Karpas-422 (cell line): ENCODE measurements around the gene MAGEA9. TPM values are rescaled to one million over a fixed set of nuclear protein-coding genes. Genes with fewer than 3 reads are reported as not detected.
"Not testable (repeated sequence)": the region's sequence is repeated elsewhere in the genome, so short reads cannot be mapped to it uniquely, and the experiment has no call there.

Source experiments
- DNase-seq: peaks from one replicate; pipeline ENCODE4 v3.0.0-alpha.2; 2015
- H2AFZ ChIP-seq: fragments of 200-600 bp; sonication (generic); 2 replicates; pipeline ENCODE4 v1.6.1; 2014; ENCODE audit warnings: antibody characterized with exemption, low read length, mixed read lengths
- H3K27ac ChIP-seq: fragments of 200-600 bp; sonication (generic); 2 replicates; pipeline ENCODE4 v1.5.1; 2014; ENCODE audit warnings: mild to moderate bottlenecking, low read length, moderate library complexity
- H3K27me3 ChIP-seq: fragments of 200-600 bp; sonication (generic); 2 replicates; pipeline ENCODE4 v1.6.1; 2014; ENCODE audit warnings: low read length, mixed read lengths
- H3K36me3 ChIP-seq: fragments of 200-600 bp; sonication (generic); 2 replicates; pipeline ENCODE4 v1.6.1; 2014; ENCODE audit warnings: low read length, mixed read lengths; ENCODE audit not compliant: insufficient read depth
- H3K4me1 ChIP-seq: fragments of 200-600 bp; sonication (generic); 2 replicates; pipeline ENCODE4 v1.6.1; 2014; ENCODE audit warnings: mild to moderate bottlenecking, low read length, mixed read lengths
- H3K4me2 ChIP-seq: fragments of 200-600 bp; sonication (generic); 2 replicates; pipeline ENCODE4 v1.6.1; 2014; ENCODE audit warnings: low read length, low read depth, mild to moderate bottlenecking; ENCODE audit not compliant: poor library complexity, severe bottlenecking
- H3K4me3 ChIP-seq: fragments of 200-600 bp; sonication (generic); 2 replicates; pipeline ENCODE4 v1.5.1; 2014; ENCODE audit warnings: mild to moderate bottlenecking, antibody characterized with exemption, low read length, mixed read lengths
- H3K79me2 ChIP-seq: fragments of 200-600 bp; sonication (generic); 2 replicates; pipeline ENCODE4 v1.6.1; 2014; ENCODE audit warnings: mild to moderate bottlenecking, low read length, mixed read lengths
- H3K9ac ChIP-seq: fragments of 200-600 bp; sonication (generic); 2 replicates; pipeline ENCODE4 v1.6.0; 2014; ENCODE audit warnings: low read length
- H3K9me2 ChIP-seq: fragments of 200-600 bp; sonication (generic), shearing (Covaris generic); replicated peaks from 2 replicates; pipeline ENCODE4 v1.6.0; 2014; ENCODE audit warnings: mild to moderate bottlenecking, low read length, moderate library complexity; ENCODE audit not compliant: insufficient read depth
- H3K9me3 ChIP-seq: fragments of 300-700, 200-600 bp; sonication (generic); 2 replicates; pipeline ENCODE4 v1.6.1; 2014; ENCODE audit warnings: low read length, mixed read lengths
- H4K20me1 ChIP-seq: fragments of 200-600 bp; sonication (generic); 2 replicates; pipeline ENCODE4 v1.6.1; 2014; ENCODE audit warnings: mild to moderate bottlenecking, antibody characterized with exemption, low read length, low read depth; ENCODE audit not compliant: insufficient read depth
- total RNA-seq: library from RNA; depleted of rRNA; stranded (reverse); fragments of >200 nt; shearing (Covaris generic); gene quantifications from 2 replicates; pipeline ENCODE4 v1.2.3, GENCODE V29; 2014; ENCODE audit warnings: low replicate concordance

MAGEA9 gene
- total RNA-seq, 1 experiment from 2014 or later = not detected

GRCh38 chrX:149761858-149762674 lies 19.7 kb upstream of the MAGEA9 start:
- not testable (repeated sequence) for H3K4me2 ChIP-seq, DNase-seq, H3K79me2 ChIP-seq, H3K9me3 ChIP-seq, H3K36me3 ChIP-seq, H2AFZ ChIP-seq, H4K20me1 ChIP-seq, H3K4me1 ChIP-seq, H3K27me3 ChIP-seq, H3K27ac ChIP-seq, H3K4me3 ChIP-seq, H3K9ac ChIP-seq, H3K9me2 ChIP-seq

- Histone ChIP-seq H3K4me2 (no peak overlapping the region), H3K9me3 (no peaks in the 10 kb centered on the region), H3K27me3 (no peaks in the 10 kb centered on the region), H3K36me3 (no peaks in the 10 kb centered on the region), H3K4me1 (no peaks in the 10 kb centered on the region), H2AFZ (no peak overlapping the region), H3K79me2 (no peaks in the 10 kb centered on the region), H3K27ac (no peak overlapping the region), H3K4me3 (no peak overlapping the region), H4K20me1 (no peaks in the 10 kb centered on the region), H3K9me2 (no peaks in the 10 kb centered on the region), H3K9ac (no peak overlapping the region)
- DNase-seq = no peak
Observed at GRCh38 chrX:149762696-149763614, 18.8 kb upstream of the MAGEA9 start.

GRCh38 chrX:149770344-149770743 lies 11.4 kb upstream of the MAGEA9 start:
- not testable (repeated sequence) for H3K4me2 ChIP-seq, H3K27me3 ChIP-seq, H3K9me3 ChIP-seq, H3K9me2 ChIP-seq, H3K9ac ChIP-seq, H3K79me2 ChIP-seq, H3K4me3 ChIP-seq, H3K4me1 ChIP-seq, H3K36me3 ChIP-seq, H4K20me1 ChIP-seq, H3K27ac ChIP-seq, DNase-seq, H2AFZ ChIP-seq

- not testable (repeated sequence) for H3K9ac ChIP-seq, H2AFZ ChIP-seq, H3K79me2 ChIP-seq, DNase-seq, H3K9me3 ChIP-seq, H3K4me3 ChIP-seq, H3K27ac ChIP-seq, H4K20me1 ChIP-seq, H3K36me3 ChIP-seq, H3K4me1 ChIP-seq, H3K27me3 ChIP-seq, H3K4me2 ChIP-seq, H3K9me2 ChIP-seq
Observed at GRCh38 chrX:149773026-149773425, 8.7 kb upstream of the MAGEA9 start.

- not testable (repeated sequence) for H3K4me3 ChIP-seq, H3K9ac ChIP-seq, DNase-seq, H4K20me1 ChIP-seq, H3K27me3 ChIP-seq, H3K9me2 ChIP-seq, H3K27ac ChIP-seq, H3K36me3 ChIP-seq, H3K9me3 ChIP-seq, H3K4me2 ChIP-seq, H3K4me1 ChIP-seq, H3K79me2 ChIP-seq, H2AFZ ChIP-seq
Observed at GRCh38 chrX:149773768-149774167, 8.0 kb upstream of the MAGEA9 start, which contains the start of gene HSFX1. HSFX1 (plus strand) TSS chrX:149774068; CDS start chrX:149774682, 614 bp downstream.

GRCh38 chrX:149777999-149778398 lies 3.7 kb upstream of the MAGEA9 start:
- H3K9ac ChIP-seq, H3K27me3 ChIP-seq, DNase-seq, H3K9me2 ChIP-seq, H3K4me3 ChIP-seq, H3K27ac ChIP-seq, H3K4me2 ChIP-seq, H4K20me1 ChIP-seq, H2AFZ ChIP-seq, H3K9me3 ChIP-seq, H3K4me1 ChIP-seq, H3K36me3 ChIP-seq, H3K79me2 ChIP-seq: not testable (repeated sequence)

GRCh38 chrX:149795531-149795930 lies 13.8 kb downstream of the MAGEA9 start:
- H3K27me3 ChIP-seq, H3K9me3 ChIP-seq, H2AFZ ChIP-seq, H3K27ac ChIP-seq, H3K9ac ChIP-seq, H3K4me1 ChIP-seq, DNase-seq, H4K20me1 ChIP-seq, H3K36me3 ChIP-seq, H3K4me3 ChIP-seq, H3K9me2 ChIP-seq, H3K79me2 ChIP-seq, H3K4me2 ChIP-seq: not testable (repeated sequence)

- Histone ChIP-seq H3K9me3 (no peaks in the 10 kb centered on the region), H4K20me1 (no peaks in the 10 kb centered on the region), H2AFZ (no peak overlapping the region), H3K4me1 (no peaks in the 10 kb centered on the region), H3K9ac (no peak overlapping the region), H3K4me2 (no peak overlapping the region), H3K27me3 (no peaks in the 10 kb centered on the region), H3K79me2 (no peaks in the 10 kb centered on the region), H3K9me2 (no peaks in the 10 kb centered on the region), H3K27ac (no peak overlapping the region), H3K36me3 (no peaks in the 10 kb centered on the region), H3K4me3 (no peak overlapping the region)
- no peak for DNase-seq
Observed at GRCh38 chrX:149799095-149799714, 17.5 kb downstream of the MAGEA9 start.
